Parathyroid adenoma (tissue), 2 donors: ENCODE data around the gene TMEM92.

Source experiments
- H2AFZ ChIP-seq: fragments of 300-600 bp; sonication (generic); one replicate; pipeline ENCODE4 v1.7.0; 2017; ENCODE audit warnings: antibody characterized with exemption, mild to moderate bottlenecking
- H3K27ac ChIP-seq: fragments of 300-600 bp; sonication (generic); one replicate; pipeline ENCODE4 v1.7.0; 2017
- H3K27me3 ChIP-seq: fragments of 300-600 bp; sonication (generic); one replicate; pipeline ENCODE4 v1.7.0; 2017; ENCODE audit warnings: low read length; ENCODE audit not compliant: control insufficient read depth, insufficient read depth
- H3K36me3 ChIP-seq: fragments of 300-600 bp; sonication (generic); one replicate; pipeline ENCODE4 v1.7.0; 2017; ENCODE audit warnings: low read length; ENCODE audit not compliant: control insufficient read depth, insufficient read depth
- H3K4me1 ChIP-seq: fragments of 300-600 bp; sonication (generic); one replicate; pipeline ENCODE4 v1.7.0; 2017; ENCODE audit warnings: control low read depth
- H3K4me2 ChIP-seq: fragments of 300-600 bp; sonication (generic); one replicate; pipeline ENCODE4 v1.7.0; 2017; ENCODE audit warnings: low read length
- H3K4me3 ChIP-seq: fragments of 300-600 bp; sonication (generic); one replicate; pipeline ENCODE4 v1.7.0; 2017; ENCODE audit warnings: low read depth, low read length
- H3K79me2 ChIP-seq: fragments of 300-600 bp; sonication (generic); one replicate; pipeline ENCODE4 v1.7.0; 2017; ENCODE audit warnings: control low read depth
- H3K9ac ChIP-seq: fragments of 300-600 bp; sonication (generic); one replicate; pipeline ENCODE4 v1.7.0; 2017; ENCODE audit warnings: mild to moderate bottlenecking
- H3K9me3 ChIP-seq: fragments of 300-600 bp; sonication (generic); one replicate; pipeline ENCODE4 v1.7.0; 2017; ENCODE audit warnings: low read length; ENCODE audit not compliant: control insufficient read depth
- TF ChIP-seq, protein P1 (sequence below): fragments of 300-600 bp; sonication (generic); IDR thresholded peaks from one replicate; pipeline ENCODE4 v1.7.0; 2017; ENCODE audit warnings: antibody characterized with exemption, mild to moderate bottlenecking
- donor health status: primary hyperparathyroidism.

Gene TMEM92

DNA sequence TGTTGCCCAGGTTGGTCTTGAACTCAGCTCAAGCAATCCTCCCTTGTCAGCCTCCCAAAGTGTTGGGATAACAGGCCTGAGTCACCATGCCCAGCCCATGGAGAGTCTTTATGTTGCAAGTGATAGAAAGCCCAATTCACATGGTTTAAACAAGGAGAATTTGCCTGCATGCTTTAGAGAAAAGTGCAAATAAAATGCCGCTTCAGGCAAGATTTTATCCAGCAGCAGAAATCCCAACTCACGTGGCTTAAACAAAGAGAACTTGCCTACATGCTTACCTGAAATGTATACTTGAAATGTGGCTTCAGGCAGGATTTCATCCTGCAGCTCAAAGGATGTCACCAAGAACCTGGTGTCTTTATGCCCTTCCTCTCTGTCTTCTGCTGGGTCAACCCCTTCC lies 42.9 kb downstream of the TMEM92 start:
- H2AFZ ChIP-seq = no peak overlapping the region
- H3K27ac ChIP-seq = no peak overlapping the region
- no peaks in the 10 kb centered on the region for H3K79me2 ChIP-seq
- H3K9ac ChIP-seq = no peak overlapping the region
- no peaks in the 10 kb centered on the region for H3K9me3 ChIP-seq
- H3K27me3 ChIP-seq = no peaks in the 10 kb centered on the region
- H3K4me1 ChIP-seq = no peaks in the 10 kb centered on the region
- TF ChIP-seq, protein P1, sequence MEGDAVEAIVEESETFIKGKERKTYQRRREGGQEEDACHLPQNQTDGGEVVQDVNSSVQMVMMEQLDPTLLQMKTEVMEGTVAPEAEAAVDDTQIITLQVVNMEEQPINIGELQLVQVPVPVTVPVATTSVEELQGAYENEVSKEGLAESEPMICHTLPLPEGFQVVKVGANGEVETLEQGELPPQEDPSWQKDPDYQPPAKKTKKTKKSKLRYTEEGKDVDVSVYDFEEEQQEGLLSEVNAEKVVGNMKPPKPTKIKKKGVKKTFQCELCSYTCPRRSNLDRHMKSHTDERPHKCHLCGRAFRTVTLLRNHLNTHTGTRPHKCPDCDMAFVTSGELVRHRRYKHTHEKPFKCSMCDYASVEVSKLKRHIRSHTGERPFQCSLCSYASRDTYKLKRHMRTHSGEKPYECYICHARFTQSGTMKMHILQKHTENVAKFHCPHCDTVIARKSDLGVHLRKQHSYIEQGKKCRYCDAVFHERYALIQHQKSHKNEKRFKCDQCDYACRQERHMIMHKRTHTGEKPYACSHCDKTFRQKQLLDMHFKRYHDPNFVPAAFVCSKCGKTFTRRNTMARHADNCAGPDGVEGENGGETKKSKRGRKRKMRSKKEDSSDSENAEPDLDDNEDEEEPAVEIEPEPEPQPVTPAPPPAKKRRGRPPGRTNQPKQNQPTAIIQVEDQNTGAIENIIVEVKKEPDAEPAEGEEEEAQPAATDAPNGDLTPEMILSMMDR = no peak
- H3K36me3 ChIP-seq = no peaks in the 10 kb centered on the region
- no peak overlapping the region for H3K4me2 ChIP-seq
- H3K4me3 ChIP-seq = no peak overlapping the region

DNA sequence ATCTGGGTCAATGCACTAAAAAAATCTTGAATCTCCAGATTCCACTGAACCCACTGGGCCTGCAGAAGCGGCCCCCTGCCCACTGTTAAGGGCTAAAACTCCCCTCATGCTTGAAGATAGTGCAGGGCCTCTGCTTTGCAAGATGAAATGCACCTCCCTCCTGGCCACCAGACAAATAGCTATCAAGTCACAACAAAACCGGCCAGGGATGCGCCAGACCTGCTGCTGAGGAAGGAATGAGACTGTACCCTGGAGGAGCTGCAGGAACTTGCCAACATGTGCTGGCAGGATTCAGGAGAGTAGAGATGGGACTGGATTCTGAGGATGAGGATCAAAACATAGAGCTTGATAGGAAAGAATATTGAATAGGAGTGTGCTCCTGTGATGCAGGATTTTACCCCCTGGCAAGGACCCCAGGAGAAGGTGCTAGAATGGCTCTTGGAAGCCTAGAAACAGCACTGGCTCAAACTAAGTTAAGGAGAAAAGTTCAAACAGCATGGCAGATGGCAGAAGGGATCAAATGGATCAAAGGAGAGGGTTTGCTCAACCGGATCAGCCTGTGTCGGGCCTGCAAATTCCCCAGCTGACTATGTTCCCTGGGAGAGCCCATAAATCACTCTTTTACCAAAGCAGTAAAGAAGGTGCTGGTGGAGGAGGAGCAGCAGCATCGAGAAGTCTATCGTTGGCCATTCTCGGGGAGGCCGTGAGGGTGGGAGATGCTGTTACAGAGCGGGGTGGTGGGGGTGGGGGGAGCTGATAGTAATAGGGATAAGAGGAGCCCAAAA lies 44.4 kb downstream of the TMEM92 start:
- Histone ChIP-seq H3K4me2 (no peak overlapping the region), H3K27ac (no peak overlapping the region), H3K36me3 (no peaks in the 10 kb centered on the region), H3K9ac (no peak overlapping the region), H3K27me3 (no peaks in the 10 kb centered on the region), H3K79me2 (no peaks in the 10 kb centered on the region), H3K4me1 (no peaks in the 10 kb centered on the region), H3K9me3 (no peaks in the 10 kb centered on the region), H3K4me3 (no peak overlapping the region), H2AFZ (no peak overlapping the region)
- TF ChIP-seq, protein P1 = no peak

DNA sequence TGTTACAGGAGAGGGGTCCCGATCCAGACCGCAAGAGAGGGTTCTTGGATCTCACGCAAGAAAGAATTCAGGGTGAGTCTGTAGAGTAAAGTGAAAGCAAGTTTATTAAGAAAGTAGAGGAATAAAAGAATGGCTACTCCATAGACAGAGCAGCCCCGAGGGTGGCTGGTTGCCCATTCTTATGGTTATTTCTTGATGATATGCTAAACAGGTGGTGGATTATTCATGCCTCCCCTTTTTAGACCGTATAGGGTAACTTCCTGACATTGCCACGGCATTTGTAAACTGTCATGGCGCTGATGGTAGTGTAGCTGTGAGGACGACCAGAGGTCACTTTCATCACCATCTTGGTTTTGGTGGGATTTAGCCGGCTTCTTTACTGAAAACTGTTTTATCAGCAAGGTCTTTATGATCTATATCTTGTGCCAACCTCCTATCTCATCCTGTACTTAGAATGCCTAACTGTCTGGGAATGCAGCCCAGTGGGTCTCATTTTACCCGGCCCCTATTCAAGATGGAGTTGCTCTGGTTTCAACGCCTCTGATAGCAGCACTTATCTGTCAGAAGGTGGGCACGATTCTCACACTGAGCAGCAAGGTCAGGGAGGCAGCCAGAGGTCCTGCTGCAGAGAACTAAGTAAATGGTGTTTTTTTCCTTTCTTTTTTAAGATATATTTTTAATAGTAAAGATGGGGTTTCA lies 45.2 kb downstream of the TMEM92 start:
- Histone ChIP-seq H3K4me2 (no peak overlapping the region), H3K36me3 (no peaks in the 10 kb centered on the region), H3K4me3 (no peak overlapping the region), H3K9ac (no peak overlapping the region), H3K9me3 (no peaks in the 10 kb centered on the region), H2AFZ (no peak overlapping the region), H3K79me2 (no peaks in the 10 kb centered on the region), H3K27ac (no peak overlapping the region), H3K4me1 (no peaks in the 10 kb centered on the region), H3K27me3 (no peaks in the 10 kb centered on the region)
- TF ChIP-seq, protein P1 = no peak

DNA sequence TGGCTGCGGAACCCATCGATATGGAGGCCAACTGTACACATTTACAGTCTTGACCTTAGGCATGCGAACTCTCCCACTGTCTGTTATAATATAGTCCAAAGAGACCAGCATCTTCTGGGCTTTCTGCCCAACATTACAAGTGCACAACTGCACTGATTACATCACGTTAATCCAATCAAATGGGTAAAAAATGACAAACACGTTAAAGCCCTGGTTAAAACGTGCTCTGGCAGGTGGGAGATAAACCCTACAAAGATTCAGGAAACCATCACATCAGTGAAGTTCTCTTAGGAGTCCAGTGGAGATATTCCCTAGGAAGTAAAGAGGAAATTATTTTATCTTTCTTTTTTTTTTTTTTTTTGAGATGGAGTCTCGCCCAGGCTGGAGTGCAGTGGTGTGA lies 48.0 kb downstream of the TMEM92 start:
- H2AFZ ChIP-seq = no peak overlapping the region
- H3K27ac ChIP-seq = no peak overlapping the region
- no peaks in the 10 kb centered on the region for H3K27me3 ChIP-seq
- no peaks in the 10 kb centered on the region for H3K4me1 ChIP-seq
- H3K36me3 ChIP-seq = no peaks in the 10 kb centered on the region
- H3K4me3 ChIP-seq = no peak overlapping the region
- TF ChIP-seq, protein P1 = no peak
- no peak overlapping the region for H3K9ac ChIP-seq
- no peak overlapping the region for H3K4me2 ChIP-seq
- H3K9me3 ChIP-seq = no peaks in the 10 kb centered on the region
- no peaks in the 10 kb centered on the region for H3K79me2 ChIP-seq
